Measurements from ENCODE around the gene TRAF4. TPM values are rescaled to one million over a fixed set of nuclear protein-coding genes. Genes with fewer than 3 reads are reported as not detected.

TRAF4 gene
- polyA plus RNA-seq, 3 donors = 107 to 149 (median 126) TPM

Other genes starting within 250 kb of the TRAF4 start
- gene FOXN1, start 237.7 kb upstream of the TRAF4 start, polyA plus RNA-seq (ENCODE audit: insufficient read length in 3 of 3) = under 1 TPM; 0.49 to 0.92 (median 0.68) TPM
- gene UNC119, start 191.4 kb upstream of the TRAF4 start, polyA plus RNA-seq (ENCODE audit: insufficient read length in 3 of 3) = 10 to 100 TPM; 53.8 to 63.2 (median 59.6) TPM
- 10 to 100 TPM; 94.7 to 98.0 (median 94.9) TPM for gene PIGS, start 172.5 kb upstream of the TRAF4 start, polyA plus RNA-seq (ENCODE audit: insufficient read length in 3 of 3)
- 10 to 100 TPM; 26.5 to 28.3 (median 27.3) TPM for gene ALDOC, start 167.1 kb upstream of the TRAF4 start, polyA plus RNA-seq (ENCODE audit: insufficient read length in 3 of 3)
- 10 to 100 TPM; 54.1 to 70.3 (median 68.1) TPM for gene SPAG5, start 145.0 kb upstream of the TRAF4 start, polyA plus RNA-seq (ENCODE audit: insufficient read length in 3 of 3)
- gene RSKR, start 129.8 kb upstream of the TRAF4 start, polyA plus RNA-seq (ENCODE audit: insufficient read length in 3 of 3) = 10 to 100 TPM; 12.2 to 31.0 (median 14.7) TPM
- gene BLTP2, start 98.9 kb upstream of the TRAF4 start, polyA plus RNA-seq (ENCODE audit: insufficient read length in 3 of 3) = 100 to 1,000 TPM in 1 of 3 donors, 10 to 100 TPM in 2; 93.5 to 100 (median 94.8) TPM
- gene SDF2, start 82.1 kb upstream of the TRAF4 start, polyA plus RNA-seq (ENCODE audit: insufficient read length in 3 of 3) = 10 to 100 TPM; 80.2 to 85.8 (median 81.8) TPM
- 10 to 100 TPM; 71.4 to 75.8 (median 72.4) TPM for gene SUPT6H, start 81.8 kb upstream of the TRAF4 start, polyA plus RNA-seq (ENCODE audit: insufficient read length in 3 of 3)
- 1 to 10 TPM; 5.9 to 8.7 (median 6.6) TPM for gene PROCA1, start 32.1 kb upstream of the TRAF4 start, polyA plus RNA-seq (ENCODE audit: insufficient read length in 3 of 3)
- gene RAB34, start 26.1 kb upstream of the TRAF4 start, polyA plus RNA-seq (ENCODE audit: insufficient read length in 3 of 3) = 100 to 1,000 TPM; 169 to 186 (median 184) TPM
- gene RPL23A, start 24.0 kb upstream of the TRAF4 start, polyA plus RNA-seq (ENCODE audit: insufficient read length in 3 of 3) = 100 to 1,000 TPM; 834 to 981 (median 852) TPM
- 10 to 100 TPM; 14.7 to 16.3 (median 16.1) TPM for gene TLCD1, start 17.8 kb upstream of the TRAF4 start, polyA plus RNA-seq (ENCODE audit: insufficient read length in 3 of 3)
- gene NEK8, start 15.2 kb upstream of the TRAF4 start, polyA plus RNA-seq (ENCODE audit: insufficient read length in 3 of 3) = 10 to 100 TPM in 1 of 3 donors, 1 to 10 TPM in 2; 8.3 to 14.5 (median 8.4) TPM
- 10 to 100 TPM; 20.8 to 22.0 (median 21.4) TPM for gene FAM222B, start 98.8 kb downstream of the TRAF4 start, polyA plus RNA-seq (ENCODE audit: insufficient read length in 3 of 3)
- gene ERAL1, start 111.0 kb downstream of the TRAF4 start, polyA plus RNA-seq (ENCODE audit: insufficient read length in 3 of 3) = 10 to 100 TPM; 63.6 to 73.8 (median 66.1) TPM
- gene FLOT2, start 153.7 kb downstream of the TRAF4 start, polyA plus RNA-seq (ENCODE audit: insufficient read length in 3 of 3) = 10 to 100 TPM; 77.6 to 96.1 (median 91.7) TPM
- gene DHRS13, start 159.1 kb downstream of the TRAF4 start, polyA plus RNA-seq (ENCODE audit: insufficient read length in 3 of 3) = 10 to 100 TPM in 2 of 3 donors, 1 to 10 TPM in 1; 9.7 to 17.9 (median 17.6) TPM
- 10 to 100 TPM; 48.2 to 58.1 (median 51.2) TPM for gene PHF12, start 207.5 kb downstream of the TRAF4 start, polyA plus RNA-seq (ENCODE audit: insufficient read length in 3 of 3)